Erythroblast (primary cell): ENCODE results near the gene COL1A2.

Source experiments
- GATA1 ChIP-seq: IDR thresholded peaks from 2 replicates; pipeline ENCODE4 v1.6.1; 2011; ENCODE audit warnings: low read depth, mild to moderate bottlenecking, control low read depth, low read length, moderate library complexity
- POLR2A ChIP-seq: IDR thresholded peaks from 2 replicates; pipeline ENCODE4 v1.6.1; 2011; ENCODE audit warnings: mild to moderate bottlenecking, low read length

DNA sequence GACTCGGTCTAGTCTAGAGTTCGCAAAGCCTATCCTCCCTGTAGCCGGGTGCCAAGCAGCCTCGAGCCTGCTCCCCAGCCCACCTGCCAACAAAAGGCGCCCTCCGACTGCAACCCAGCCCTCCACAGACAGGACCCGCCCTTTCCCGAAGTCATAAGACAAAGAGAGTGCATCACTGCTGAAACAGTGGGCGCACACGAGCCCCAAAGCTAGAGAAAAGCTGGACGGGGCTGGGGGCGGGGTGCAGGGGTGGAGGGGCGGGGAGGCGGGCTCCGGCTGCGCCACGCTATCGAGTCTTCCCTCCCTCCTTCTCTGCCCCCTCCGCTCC, 622 bp upstream of the COL1A2 start:
- TF ChIP-seq POLR2A (no peak), GATA1 (no peak)
